PC-9 (cell line): Measurements from ENCODE around the gene PERP. TPM values are rescaled to one million over a fixed set of nuclear protein-coding genes. Genes with fewer than 3 reads are reported as not detected.

Experiments
- BruUV-seq: library from RNA; stranded (reverse); fragments of 400-500 nt; replicated peaks from 2 replicates; lab custom pipeline; 2021; lab: Mats Ljungman, UMichigan
- CTCF ChIA-PET: fragments of 300-600 bp; sonication (Branson Sonifier 250); formaldehyde crosslinking; loops from one replicate; lab custom pipeline; 2022; ENCODE audit warnings: antibody characterized with exemption; lab: Charles Lee
- POLR2A ChIA-PET: fragments of 300-600 bp; sonication (Branson Sonifier 250); formaldehyde crosslinking; loops from one replicate; lab custom pipeline; 2022; ENCODE audit warnings: antibody characterized with exemption; ENCODE audit not compliant: unreplicated experiment; lab: Charles Lee
- DNase-seq, 2 experiments: peaks; one replicate each; pipeline versions ENCODE4 v3.0.0 to v3.0.0-alpha.2; 2015 to 2022; ENCODE audit warnings: mixed read lengths in 1 of 2
- H2AFZ ChIP-seq: fragments of 200-600 bp; sonication (generic); 2 replicates; pipeline ENCODE4 v1.8.1; 2017; ENCODE audit warnings: antibody characterized with exemption
- H3F3A ChIP-seq: fragments of 200-600 bp; sonication (generic); 2 replicates; pipeline ENCODE4 v1.8.1; 2017; ENCODE audit warnings: antibody characterized with exemption, mild to moderate bottlenecking, low read depth; ENCODE audit not compliant: insufficient read depth
- H3K27ac ChIP-seq: fragments of 200-600 bp; sonication (generic); 2 replicates; pipeline ENCODE4 v1.6.1; 2016; ENCODE audit warnings: mixed run types
- H3K27me3 ChIP-seq: fragments of 200-600 bp; sonication (generic); 2 replicates; pipeline ENCODE4 v1.6.1; 2016; ENCODE audit warnings: low read depth, mixed run types; ENCODE audit not compliant: insufficient read depth
- H3K36me3 ChIP-seq: fragments of 200-600 bp; sonication (generic); 2 replicates; pipeline ENCODE4 v1.6.1; 2016; ENCODE audit warnings: low read depth, mixed run types
- H3K4me1 ChIP-seq: fragments of 200-600 bp; sonication (generic); replicated peaks from 2 replicates; pipeline ENCODE4 v1.6.1; 2016; ENCODE audit warnings: mixed run types; ENCODE audit not compliant: insufficient read depth
- H3K4me2 ChIP-seq: fragments of 200-600 bp; sonication (generic); 2 replicates; pipeline ENCODE4 v1.6.1; 2017; ENCODE audit warnings: mixed run types
- H3K4me3 ChIP-seq: fragments of 200-600 bp; sonication (generic); 2 replicates; pipeline ENCODE4 v1.6.1; 2016; ENCODE audit warnings: mixed run types
- H3K79me2 ChIP-seq: fragments of 200-600 bp; sonication (generic); 2 replicates; pipeline ENCODE4 v1.6.1; 2017; ENCODE audit warnings: low read depth, mixed run types
- H3K9me2 ChIP-seq: fragments of 200-600 bp; sonication (generic); 2 replicates; pipeline ENCODE4 v1.8.1; 2017; ENCODE audit warnings: mild to moderate bottlenecking; ENCODE audit not compliant: insufficient read depth
- H3K9me3 ChIP-seq: fragments of 200-600 bp; sonication (generic); 2 replicates; pipeline ENCODE4 v1.8.1; 2016; ENCODE audit warnings: low read depth; ENCODE audit not compliant: insufficient read depth
- H4K20me1 ChIP-seq: fragments of 200-600 bp; sonication (generic); 2 replicates; pipeline ENCODE4 v1.8.1; 2017; ENCODE audit not compliant: insufficient read depth
- CTCF ChIP-seq: fragments of 200-600 bp; sonication (generic); conservative IDR thresholded peaks from 2 replicates; pipeline ENCODE4 v1.6.1; 2017; ENCODE audit warnings: mixed run types, antibody characterized with exemption, mild to moderate bottlenecking, moderate library complexity
- EZH2 ChIP-seq: fragments of 200-600 bp; sonication (generic); IDR thresholded peaks from 2 replicates; pipeline ENCODE4 v1.8.0; 2017; ENCODE audit warnings: antibody characterized with exemption, low read depth
- intact Hi-C: fragments of 100-400 bp; cut with micrococcal nuclease; formaldehyde crosslinking; loops from one replicate; pipeline ENCODE4 v1.10.0; 2022; ENCODE audit not compliant: unreplicated experiment
- total RNA-seq: library from RNA; stranded (reverse); gene quantifications from 2 replicates; pipeline ENCODE4 v1.2.3, GENCODE V29; 2021

The PERP gene
- total RNA-seq, 1 experiment from 2014 or later = 93.0 TPM

- no peaks in the 10 kb centered on the region for H3K79me2 ChIP-seq
- H3K27me3 ChIP-seq = no peaks in the 10 kb centered on the region
- no peak overlapping the region for H3K4me3 ChIP-seq
- no peak overlapping the region for H2AFZ ChIP-seq
- no peaks in the 10 kb centered on the region for H4K20me1 ChIP-seq
- peaks cover 9% of the 10 kb centered on the region; the same call in 1 of the 2 replicates for H3K9me3 ChIP-seq
- no peak overlapping the region for H3K4me2 ChIP-seq
- ChIA-PET POLR2A (no interaction called here), CTCF (no interaction called here)
- BruUV-seq = no TSS peak
- H3K9me2 ChIP-seq = no peaks in the 10 kb centered on the region
- DNase-seq = peak in 1 of 2 experiments; percentile 17
- H3F3A ChIP-seq = peaks cover 15% of the 10 kb centered on the region; the same call in 1 of the 2 replicates
- no peaks in the 10 kb centered on the region for H3K36me3 ChIP-seq
- no peak for TF ChIP-seq CTCF
- no peak for TF ChIP-seq EZH2
- H3K4me1 ChIP-seq = peaks cover 17% of the 10 kb centered on the region
- intact Hi-C loops = no loop called here
- no peak overlapping the region for H3K27ac ChIP-seq
Measured at GRCh38 chr6:138078491-138078890, 28.7 kb downstream of the PERP start.

- H3K27ac ChIP-seq = no peak overlapping the region
- no peaks in the 10 kb centered on the region for H3K27me3 ChIP-seq
- H3K36me3 ChIP-seq = no peaks in the 10 kb centered on the region
- H3K9me3 ChIP-seq = peaks cover 6% of the 10 kb centered on the region; the same call in 1 of the 2 replicates
- H3K4me1 ChIP-seq = no peaks in the 10 kb centered on the region
- H3K4me3 ChIP-seq = no peak overlapping the region
- no peaks in the 10 kb centered on the region for H4K20me1 ChIP-seq
- BruUV-seq = no TSS peak
- no peak overlapping the region for H3K4me2 ChIP-seq
- intact Hi-C loops = no loop called here
- CTCF ChIA-PET = no interaction called here
- no peak for DNase-seq
- H3K9me2 ChIP-seq = no peaks in the 10 kb centered on the region
- TF ChIP-seq EZH2 (no peak), CTCF (no peak)
- no peaks in the 10 kb centered on the region for H3K79me2 ChIP-seq
- no peak overlapping the region for H2AFZ ChIP-seq
- POLR2A ChIA-PET = no interaction called here
- no peaks in the 10 kb centered on the region for H3F3A ChIP-seq
Measured at GRCh38 chr6:138073264-138073663, 34.0 kb downstream of the PERP start.

GRCh38 chr6:138063726-138064125 is 43.5 kb downstream of the PERP start:
- intact Hi-C loops = no loop called here
- H3K9me2 ChIP-seq = no peaks in the 10 kb centered on the region
- H3K4me3 ChIP-seq = no peak overlapping the region
- no peaks in the 10 kb centered on the region for H3K79me2 ChIP-seq
- no peaks in the 10 kb centered on the region for H3K4me1 ChIP-seq
- H2AFZ ChIP-seq = no peak overlapping the region
- no peak overlapping the region for H3K4me2 ChIP-seq
- POLR2A ChIA-PET = no interaction called here
- BruUV-seq = no TSS peak
- TF ChIP-seq CTCF (no peak), EZH2 (no peak)
- no peaks in the 10 kb centered on the region for H3K9me3 ChIP-seq
- H3K27me3 ChIP-seq = no peaks in the 10 kb centered on the region
- no peak for DNase-seq
- H3K36me3 ChIP-seq = no peaks in the 10 kb centered on the region
- no peak overlapping the region for H3K27ac ChIP-seq
- H3F3A ChIP-seq = no peaks in the 10 kb centered on the region
- H4K20me1 ChIP-seq = no peaks in the 10 kb centered on the region
- CTCF ChIA-PET = no interaction called here
